ENCODE data around the gene SPATA2L. TPM values are rescaled to one million over a fixed set of nuclear protein-coding genes. Genes with fewer than 3 reads are reported as not detected.
"Not testable (repeated sequence)": the region's sequence is repeated elsewhere in the genome, so short reads cannot be mapped to it uniquely, and the experiment has no call there.

The SPATA2L gene
- total RNA-seq, 4 donors from 2014 or later: 8.1 to 28.0 (median 17.3) TPM

GRCh38 chr16:89697616-89698331 is 3.7 kb downstream of the SPATA2L start:
- no peak for DNase-seq (ENCODE audit: low spot score)
- ATAC-seq (ENCODE audit: low FRiP score): no peak
- no peak for TF ChIP-seq CTCF (IDR thresholded peaks at IDR 0.05)

- DNase-seq (ENCODE audit: low spot score) (no peak), ATAC-seq (ENCODE audit: low FRiP score) (no peak)
- TF ChIP-seq CTCF (IDR thresholded peaks at IDR 0.05): no peak
These were observed 4.3 kb downstream of the SPATA2L start for GRCh38 chr16:89697161-89697615.

GRCh38 chr16:89696670-89697128 is 4.8 kb downstream of the SPATA2L start:
- TF ChIP-seq CTCF (IDR thresholded peaks at IDR 0.05): no peak
- ATAC-seq (ENCODE audit: low FRiP score): no peak
- no peak for DNase-seq (ENCODE audit: low spot score)

GRCh38 chr16:89695875-89696669 is 5.4 kb downstream of the SPATA2L start:
- no peak for TF ChIP-seq CTCF (IDR thresholded peaks at IDR 0.05)
- ATAC-seq (ENCODE audit: low FRiP score) (no peak), DNase-seq (ENCODE audit: low spot score) (no peak)

- DNase-seq (ENCODE audit: low spot score) (no peak), ATAC-seq (ENCODE audit: low FRiP score) (no peak)
- TF ChIP-seq CTCF (IDR thresholded peaks at IDR 0.05): no peak
These were observed 6.2 kb downstream of the SPATA2L start for GRCh38 chr16:89695086-89695874.

- not testable (repeated sequence) for DNase-seq (ENCODE audit: low spot score); ATAC-seq (ENCODE audit: low FRiP score)
These were observed 6.8 kb downstream of the SPATA2L start for GRCh38 chr16:89694784-89695085.
